PC-3 (cell line): Measurements from ENCODE around the gene NUP62. TPM values are rescaled to one million over a fixed set of nuclear protein-coding genes. Genes with fewer than 3 reads are reported as not detected.

Source experiments
- ATAC-seq: fragments of 200-7000 bp; cut with Tn5 transposase; 2 replicates; pipeline ENCODE4 v1.9.1; 2020; ENCODE audit warnings: mild to moderate bottlenecking, moderate library complexity
- BruUV-seq: library from RNA; stranded (reverse); fragments of 400-500 nt; replicated peaks from 2 replicates; lab custom pipeline; 2021; lab: Mats Ljungman, UMichigan
- CTCF ChIA-PET: fragments of 300-600 bp; sonication (Branson Sonifier 250); formaldehyde crosslinking; loops from one replicate; lab custom pipeline; 2022; ENCODE audit warnings: antibody characterized with exemption; lab: Charles Lee
- POLR2A ChIA-PET: fragments of 300-600 bp; sonication (Branson Sonifier 250); formaldehyde crosslinking; loops from one replicate; lab custom pipeline; 2022; ENCODE audit warnings: antibody characterized with exemption; ENCODE audit not compliant: unreplicated experiment; lab: Charles Lee
- DNase-seq: peaks from one replicate; pipeline ENCODE4 v3.0.0-alpha.2; 2015
- H2AFZ ChIP-seq: fragments of 300-600 bp; sonication (generic); 2 replicates; pipeline ENCODE4 v1.6.0; 2016; ENCODE audit warnings: antibody characterized with exemption, low read length
- H3F3A ChIP-seq: fragments of 300-600 bp; sonication (generic); one replicate; pipeline ENCODE4 v1.6.0; 2017; ENCODE audit warnings: antibody characterized with exemption, low read length, control low read depth, mild to moderate bottlenecking; ENCODE audit not compliant: unreplicated experiment
- H3K27ac ChIP-seq: fragments of 300-600 bp; sonication (generic); 2 replicates; pipeline ENCODE4 v1.5.1; 2016; ENCODE audit warnings: mild to moderate bottlenecking, low read length
- H3K27me3 ChIP-seq: fragments of 300-600 bp; sonication (generic); 2 replicates; pipeline ENCODE4 v1.6.1; 2016; ENCODE audit warnings: low read length, mixed read lengths
- H3K36me3 ChIP-seq: fragments of 300-600 bp; sonication (generic); 2 replicates; pipeline ENCODE4 v1.6.1; 2016; ENCODE audit warnings: low read depth, mixed run types, low read length, mixed read lengths
- H3K4me1 ChIP-seq: fragments of 300-600 bp; sonication (generic); 2 replicates; pipeline ENCODE4 v1.5.1; 2016; ENCODE audit warnings: low read length; ENCODE audit not compliant: insufficient read depth
- H3K4me2 ChIP-seq: fragments of 300-600 bp; sonication (generic); 2 replicates; pipeline ENCODE4 v1.6.0; 2016; ENCODE audit warnings: low read length
- H3K4me3 ChIP-seq: fragments of 300-600 bp; sonication (generic); 2 replicates; pipeline ENCODE4 v1.5.1; 2016; ENCODE audit warnings: mild to moderate bottlenecking, low read length, mixed read lengths
- H3K79me2 ChIP-seq: fragments of 300-600 bp; sonication (generic); 2 replicates; pipeline ENCODE4 v1.6.1; 2017; ENCODE audit warnings: low read length, mixed read lengths
- H3K9ac ChIP-seq: fragments of 300-600 bp; sonication (generic); 2 replicates; pipeline ENCODE4 v1.6.0; 2016; ENCODE audit warnings: mild to moderate bottlenecking, low read length
- H3K9me2 ChIP-seq: fragments of 300-600 bp; sonication (generic); replicated peaks from 2 replicates; pipeline ENCODE4 v1.6.1; 2016; ENCODE audit warnings: mixed run types, low read length, mixed read lengths
- H3K9me3 ChIP-seq: fragments of 300-600 bp; sonication (generic); 2 replicates; pipeline ENCODE4 v1.6.1; 2016; ENCODE audit warnings: low read length, mixed read lengths
- H4K20me1 ChIP-seq: fragments of 300-600 bp; sonication (generic); 2 replicates; pipeline ENCODE4 v1.6.1; 2016; ENCODE audit warnings: low read length, mixed read lengths
- CTCF ChIP-seq: fragments of 300-600 bp; sonication (generic); conservative IDR thresholded peaks from 2 replicates; pipeline ENCODE4 v1.5.1; 2017; ENCODE audit warnings: antibody characterized with exemption, low read depth, mild to moderate bottlenecking, low read length
- EZH2 ChIP-seq: fragments of 300-600 bp; sonication (generic); IDR thresholded peaks from one replicate; pipeline ENCODE4 v1.6.1; 2017; ENCODE audit warnings: antibody characterized with exemption, mild to moderate bottlenecking, low read length; ENCODE audit not compliant: unreplicated experiment
- EZH2phosphoT487 ChIP-seq: fragments of 300-600 bp; sonication (generic); IDR thresholded peaks from 2 replicates; pipeline ENCODE4 v1.6.1; 2018; ENCODE audit warnings: mild to moderate bottlenecking, antibody characterized with exemption, low read length, borderline replicate concordance
- intact Hi-C: fragments of 100-400 bp; cut with micrococcal nuclease; formaldehyde crosslinking; loops from 2 replicates; pipeline ENCODE4 v1.9.0; 2023
- total RNA-seq: library from RNA; depleted of rRNA; stranded (reverse); fragments of >200 nt; gene quantifications from 2 replicates; pipeline ENCODE4 v1.2.3, GENCODE V29; 2014

The NUP62 gene
- total RNA-seq, 1 experiment from 2014 or later = 129 TPM

- Histone ChIP-seq H3K9me3 (no peaks in the 10 kb centered on the region), H3K36me3 (peaks cover 60% of the 10 kb centered on the region), H3K9me2 (no peaks in the 10 kb centered on the region), H4K20me1 (peaks cover 19% of the 10 kb centered on the region), H3K79me2 (peaks cover 20% of the 10 kb centered on the region), H3K4me3 (no peak overlapping the region), H3K4me2 (no peak overlapping the region), H3F3A (peaks cover 5% of the 10 kb centered on the region), H3K27ac (no peak overlapping the region), H3K27me3 (no peaks in the 10 kb centered on the region), H3K9ac (no peak overlapping the region), H3K4me1 (no peaks in the 10 kb centered on the region), H2AFZ (no peak overlapping the region)
- TF ChIP-seq EZH2 (no peak), EZH2phosphoT487 (no peak)
- ATAC-seq = no peak
- BruUV-seq = no TSS peak
- DNase-seq = no peak
- ChIA-PET POLR2A (no interaction called here), CTCF (no interaction called here)
- intact Hi-C loops = no loop called here
These were observed 69.5 kb downstream of the NUP62 start for GRCh38 chr19:49859682-49860335.

- POLR2A ChIA-PET = interaction anchor here (0.6 kb wide), 2 partner anchors 40 to 172 kb away, joined by 5 read pairs; partner anchors contain the start of gene MED25
- Histone ChIP-seq H2AFZ (no peak overlapping the region), H3K36me3 (peaks cover 45% of the 10 kb centered on the region), H3K27ac (no peak overlapping the region), H4K20me1 (peaks cover 22% of the 10 kb centered on the region; the same call in 1 of the 2 replicates), H3K4me1 (no peaks in the 10 kb centered on the region; the same call in 1 of the 2 replicates), H3K9me3 (no peaks in the 10 kb centered on the region), H3K4me3 (no peak overlapping the region), H3F3A (peaks cover 5% of the 10 kb centered on the region), H3K4me2 (no peak overlapping the region), H3K9ac (no peak overlapping the region), H3K79me2 (peaks cover 17% of the 10 kb centered on the region), H3K9me2 (no peaks in the 10 kb centered on the region), H3K27me3 (no peaks in the 10 kb centered on the region)
- CTCF ChIA-PET = no interaction called here
- no TSS peak for BruUV-seq
- DNase-seq = peak; percentile 15
- ATAC-seq = peak; percentile 4
- intact Hi-C loops = no loop called here
- TF ChIP-seq CTCF (peak; percentile 25; the same call in 1 of the 2 replicates), EZH2phosphoT487 (no peak), EZH2 (no peak)
These were observed 71.0 kb downstream of the NUP62 start for GRCh38 chr19:49858088-49858985.

- H2AFZ ChIP-seq = no peak overlapping the region
- BruUV-seq = no TSS peak
- peaks cover 5% of the 10 kb centered on the region for H3F3A ChIP-seq
- intact Hi-C loops = no loop called here
- peaks cover 20% of the 10 kb centered on the region; the same call in 1 of the 2 replicates for H4K20me1 ChIP-seq
- H3K79me2 ChIP-seq = peaks cover 17% of the 10 kb centered on the region
- DNase-seq = no peak
- H3K4me1 ChIP-seq = peaks cover 4% of the 10 kb centered on the region; the same call in 1 of the 2 replicates
- no peak for ATAC-seq
- H3K9me3 ChIP-seq = no peaks in the 10 kb centered on the region
- POLR2A ChIA-PET = no interaction called here
- peaks cover 39% of the 10 kb centered on the region for H3K36me3 ChIP-seq
- no peak for TF ChIP-seq CTCF
- TF ChIP-seq EZH2 = no peak
- no peak for TF ChIP-seq EZH2phosphoT487
- no peaks in the 10 kb centered on the region for H3K27me3 ChIP-seq
- H3K4me2 ChIP-seq = no peak overlapping the region
- no peak overlapping the region for H3K27ac ChIP-seq
- H3K4me3 ChIP-seq = no peak overlapping the region
- no peak overlapping the region for H3K9ac ChIP-seq
- CTCF ChIA-PET = no interaction called here
- H3K9me2 ChIP-seq = no peaks in the 10 kb centered on the region
These were observed 71.5 kb downstream of the NUP62 start for GRCh38 chr19:49857838-49858087.
